Liver (tissue), 9 donors: ENCODE results near the gene KLF2. TPM values are rescaled to one million over a fixed set of nuclear protein-coding genes. Genes with fewer than 3 reads are reported as not detected.
A peak's percentile ranks its signal among the peaks of the same experiment; 100 is the strongest.

Experiments used
- DNase-seq: peaks from one replicate; pipeline ENCODE4 v3.0.0-alpha.2; 2017; ENCODE audit warnings: low spot score
- H3K27ac ChIP-seq, 2 donors: one replicate each; pipeline ENCODE4 v1.7.0; 2013; ENCODE audit warnings: inconsistent platforms in 2 of 2, low read length in 2 of 2, control low read depth in 1 of 2, low read depth in 1 of 2, mild to moderate bottlenecking in 1 of 2
- H3K27me3 ChIP-seq, 4 donors: one replicate each; pipeline versions ENCODE4 v1.6.1 to v1.7.0; 2013; ENCODE audit warnings: low read length in 3 of 4, inconsistent platforms in 1 of 4, mild to moderate bottlenecking in 1 of 4, moderate library complexity in 1 of 4; ENCODE audit not compliant: control insufficient read depth in 4 of 4, insufficient read depth in 4 of 4
- H3K36me3 ChIP-seq, 4 donors: one replicate each; pipeline versions ENCODE4 v1.6.1 to v1.7.0; 2013; ENCODE audit warnings: low read length in 3 of 4, mild to moderate bottlenecking in 3 of 4, low read depth in 1 of 4, moderate library complexity in 1 of 4; ENCODE audit not compliant: control insufficient read depth in 4 of 4, insufficient read depth in 3 of 4
- H3K4me1 ChIP-seq, 4 donors: one replicate each; pipeline versions ENCODE4 v1.6.1 to v1.7.0; 2013; ENCODE audit warnings: low read length in 3 of 4, mild to moderate bottlenecking in 3 of 4, moderate library complexity in 1 of 4; ENCODE audit not compliant: control insufficient read depth in 4 of 4, insufficient read depth in 4 of 4
- H3K4me3 ChIP-seq, 3 donors: one replicate each; pipeline versions ENCODE4 v1.6.1 to v1.7.0; 2013; ENCODE audit warnings: low read length in 3 of 3, control low read depth in 1 of 3, low read depth in 1 of 3, mild to moderate bottlenecking in 1 of 3
- H3K9ac ChIP-seq, 2 donors: one replicate each; pipeline ENCODE4 v1.7.0; 2013; ENCODE audit warnings: low read length in 2 of 2, mild to moderate bottlenecking in 2 of 2, moderate library complexity in 2 of 2, control low read depth in 1 of 2, low read depth in 1 of 2
- H3K9me3 ChIP-seq, 4 donors: one replicate each; pipeline versions ENCODE4 v1.6.1 to v1.7.0; 2013; ENCODE audit warnings: low read length in 3 of 4; ENCODE audit not compliant: control insufficient read depth in 4 of 4
- CTCF ChIP-seq: fragments of 150-350 bp; IDR thresholded peaks from 2 replicates; pipeline ENCODE4 v1.5.1; 2017; ENCODE audit warnings: improper control_type of control experiment, low read depth, low read length; ENCODE audit not compliant: missing input control
- EGR1 ChIP-seq, 2 donors: IDR thresholded peaks; 2 replicates each; pipeline ENCODE4 v1.6.1; 2016 to 2018; ENCODE audit warnings: antibody characterized with exemption in 2 of 2, low read depth in 2 of 2
- GABPA ChIP-seq, 2 donors: IDR thresholded peaks in 1 of 2; conservative IDR thresholded peaks in 1 of 2; 2 replicates each; pipeline ENCODE4 v1.6.1; 2016; ENCODE audit warnings: antibody characterized with exemption in 2 of 2, mild to moderate bottlenecking in 1 of 2, moderate library complexity in 1 of 2
- HNF4A ChIP-seq, 2 donors: conservative IDR thresholded peaks; 2 replicates each; pipeline ENCODE4 v1.6.1; 2016; ENCODE audit warnings: antibody characterized with exemption in 2 of 2, mild to moderate bottlenecking in 2 of 2
- HNF4G ChIP-seq: IDR thresholded peaks from 2 replicates; pipeline ENCODE4 v1.6.1; 2016; ENCODE audit warnings: antibody characterized with exemption
- JUND ChIP-seq, 2 donors: IDR thresholded peaks; 2 replicates each; pipeline ENCODE4 v1.6.1; 2016; ENCODE audit warnings: antibody characterized with exemption in 2 of 2
- MAX ChIP-seq: IDR thresholded peaks from 2 replicates; pipeline ENCODE4 v1.6.1; 2016; ENCODE audit warnings: antibody characterized with exemption
- RAD21 ChIP-seq, 2 donors: IDR thresholded peaks; 2 replicates each; pipeline ENCODE4 v1.6.1; 2016; ENCODE audit warnings: antibody characterized with exemption in 2 of 2, mild to moderate bottlenecking in 2 of 2
- REST ChIP-seq: IDR thresholded peaks from 2 replicates; pipeline ENCODE4 v1.6.1; 2016; ENCODE audit warnings: antibody characterized with exemption, mild to moderate bottlenecking
- RXRA ChIP-seq, 2 donors: IDR thresholded peaks; 2 replicates each; pipeline ENCODE4 v1.6.1; 2017 to 2018; ENCODE audit warnings: antibody characterized with exemption in 2 of 2, mild to moderate bottlenecking in 1 of 2
- SP1 ChIP-seq: IDR thresholded peaks from 2 replicates; pipeline ENCODE4 v1.6.1; 2018; ENCODE audit warnings: antibody characterized with exemption, mild to moderate bottlenecking
- ZBTB33 ChIP-seq: IDR thresholded peaks from 2 replicates; pipeline ENCODE4 v1.6.1; 2016; ENCODE audit warnings: antibody characterized with exemption
- WGBS: extraction: QIAGEN DNeasy Blood & Tissue Kit; methylation state at CpG from one replicate; pipeline ENCODE4 v1.1.7; 2013; 5-methylcytosine and 5-hydroxymethylcytosine counted together
- polyA plus RNA-seq, 2 donors: library from polyadenylated mRNA; stranded (reverse) in 1 of 2; unstranded in 1 of 2; fragments of 200-250 nt in 1 of 2; fragments of >200 nt in 1 of 2; fragmentation: Nextera tagmentation in 1 of 2; extraction: Ambion mirVana in 1 of 2; gene quantifications; one replicate each; pipeline versions ENCODE4 v1.2.1 to v1.2.3, GENCODE V29; 2013 to 2015
- total RNA-seq, 2 donors: library from RNA; depleted of rRNA; stranded (reverse); fragments of >200 nt; gene quantifications; one replicate each; pipeline ENCODE4 v1.2.3, GENCODE V29; 2014
- donor health status: healthy.
- donor health status: healthy.
- donor health status: healthy.
- donor health status: healthy.
- donor health status: healthy.

KLF2 gene
- total and polyA plus RNA-seq, 4 donors, result 3.9 to 11.2 (median 4.2) TPM

- no peak overlapping the region for H3K4me3 ChIP-seq
- H3K4me1 ChIP-seq, result peaks cover 4 to 28% (median 15%) of the 10 kb centered on the region in 4 donors
- 93% methylated on average over 11 of the region's 11 CpGs for WGBS
- TF ChIP-seq SP1, result no peak
- TF ChIP-seq RXRA (IDR thresholded peaks at IDR 0.05), result no peak
- TF ChIP-seq HNF4A (conservative IDR thresholded peaks at IDR 0.05), result no peak
- TF ChIP-seq HNF4G, result no peak
- TF ChIP-seq CTCF, result no peak
- no peak for TF ChIP-seq RAD21 (IDR thresholded peaks at IDR 0.05)
- TF ChIP-seq ZBTB33, result no peak
- TF ChIP-seq EGR1 (IDR thresholded peaks at IDR 0.05; ENCODE audit: low read depth in 2 of 2), result no peak
- TF ChIP-seq REST, result no peak
- H3K9me3 ChIP-seq, result no peaks in the 10 kb centered on the region
- H3K27me3 ChIP-seq, result no peaks in the 10 kb centered on the region
- no peak for DNase-seq
- H3K27ac ChIP-seq, result peak overlapping the region in 1 of 2 donors; percentile 42
- no peaks in the 10 kb centered on the region for H3K36me3 ChIP-seq
- H3K9ac ChIP-seq, result no peak overlapping the region
These were observed 39.2 kb downstream of the KLF2 start for GRCh38 chr19:16363852-16364230.

GRCh38 chr19:16364231-16364865, 39.7 kb downstream of the KLF2 start:
- Histone ChIP-seq H3K9me3 (no peaks in the 10 kb centered on the region), H3K4me3 (no peak overlapping the region), H3K9ac (no peak overlapping the region), H3K27ac (no peak overlapping the region), H3K4me1 (peaks cover 4 to 28% (median 15%) of the 10 kb centered on the region in 4 donors), H3K27me3 (no peaks in the 10 kb centered on the region), H3K36me3 (no peaks in the 10 kb centered on the region)
- TF ChIP-seq HNF4A (conservative IDR thresholded peaks at IDR 0.05) (no peak), CTCF (no peak), HNF4G (no peak), SP1 (no peak), MAX (no peak), JUND (IDR thresholded peaks at IDR 0.05) (no peak), GABPA (IDR thresholded peaks at IDR 0.05 in 1 of 2, conservative IDR thresholded peaks at IDR 0.05 in 1 of 2) (no peak), RXRA (IDR thresholded peaks at IDR 0.05) (no peak), EGR1 (IDR thresholded peaks at IDR 0.05; ENCODE audit: low read depth in 2 of 2) (no peak)
- 94% methylated on average over 22 of the region's 22 CpGs for WGBS
- no peak for DNase-seq
